Gastroesophageal sphincter (tissue), 2 donors: ENCODE data around the gene TMEM135.

Experiments
- EP300 ChIP-seq: sonication (generic); formaldehyde crosslinking; IDR thresholded peaks from one replicate; pipeline ENCODE4 v1.6.1; 2017; ENCODE audit warnings: antibody characterized with exemption, mild to moderate bottlenecking
- POLR2A ChIP-seq, 2 donors: fragments of 450-650 bp; IDR thresholded peaks; one replicate each; pipeline ENCODE4 v1.6.1; 2017; ENCODE audit warnings: antibody characterized with exemption in 2 of 2, mild to moderate bottlenecking in 2 of 2, moderate library complexity in 1 of 2

DNA sequence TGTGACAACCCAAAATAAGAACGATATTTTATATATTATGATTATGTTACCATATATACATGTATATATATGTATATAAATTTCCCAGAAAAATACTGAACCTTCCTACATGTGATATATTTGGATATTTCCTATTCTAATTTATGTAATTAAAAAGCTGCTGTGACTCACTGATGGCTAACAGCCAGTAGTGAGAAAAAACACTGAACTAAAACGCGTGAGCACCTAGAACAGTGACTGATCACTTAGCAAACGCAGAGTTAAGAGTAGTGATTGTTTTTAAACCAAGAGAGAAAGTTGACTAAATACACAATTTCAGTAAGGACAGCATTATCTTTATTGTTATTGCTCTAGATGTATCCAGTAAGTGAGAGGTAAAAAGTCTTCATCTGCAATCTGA lies 213.8 kb downstream of the TMEM135 start:
- TF ChIP-seq POLR2A (IDR thresholded peaks at IDR 0.05) (no peak), EP300 (no peak)
